SK-N-SH (cell line): ENCODE data around the gene JADE3. TPM values are rescaled to one million over a fixed set of nuclear protein-coding genes. Genes with fewer than 3 reads are reported as not detected.

Experiments
- CTCF ChIA-PET: fragments of 300-600, 350-600 bp; formaldehyde crosslinking; extraction: SDS; loops from one replicate; lab custom pipeline; 2021; lab: Yijun Ruan, JAX
- POLR2A ChIA-PET: fragments of 350-600 bp; sonication (Branson Sonifier 250); formaldehyde crosslinking; extraction: SDS; loops from one replicate; lab custom pipeline; 2020; ENCODE audit warnings: antibody characterized with exemption, inconsistent platforms; lab: Yijun Ruan, JAX
- DNase-seq: peaks from one replicate; pipeline ENCODE4 v3.0.0; 2012
- H2AFZ ChIP-seq: fragments of 200-600 bp; sonication (generic); 2 replicates; pipeline ENCODE4 v1.8.1; 2016; ENCODE audit warnings: antibody characterized with exemption, mild to moderate bottlenecking, low read depth
- H3F3A ChIP-seq: fragments of 200-600 bp; sonication (generic); replicated peaks from 2 replicates; pipeline ENCODE3; 2016; ENCODE audit warnings: antibody characterized with exemption, mild to moderate bottlenecking; ENCODE audit not compliant: insufficient read depth
- H3K27ac ChIP-seq, 2 experiments: fragments of 200-500 bp in 1 of 2; fragments of 200-600 bp in 1 of 2; sonication (Bioruptor generic) in 1 of 2; sonication (generic), shearing (Covaris generic) in 1 of 2; 2 replicates each; pipeline versions ENCODE4 v1.5.1 to v1.6.1; 2014 to 2016; ENCODE audit warnings: low read depth in 2 of 2, inconsistent platforms in 1 of 2, low read length in 1 of 2, mild to moderate bottlenecking in 1 of 2, mixed read lengths in 1 of 2
- H3K27me3 ChIP-seq: fragments of 200-600 bp; sonication (generic), shearing (Covaris generic); 2 replicates; pipeline ENCODE4 v1.6.1; 2016; ENCODE audit warnings: mixed run types; ENCODE audit not compliant: insufficient read depth
- H3K36me3 ChIP-seq, 2 experiments: fragments of 200-500 bp in 1 of 2; fragments of 200-600 bp in 1 of 2; sonication (Bioruptor generic) in 1 of 2; sonication (generic) in 1 of 2; replicated peaks in 1 of 2; 2 replicates each; pipeline versions ENCODE3 to v1.5.1; 2014 to 2016; ENCODE audit warnings: low read length in 1 of 2, mild to moderate bottlenecking in 1 of 2; ENCODE audit not compliant: insufficient read depth in 2 of 2, control insufficient read depth in 1 of 2
- H3K4me1 ChIP-seq, 2 experiments: fragments of 200-500 bp in 1 of 2; fragments of 200-600 bp in 1 of 2; sonication (Bioruptor generic) in 1 of 2; sonication (generic), shearing (Covaris generic) in 1 of 2; 2 replicates each; pipeline versions ENCODE4 v1.5.1 to v1.6.1; 2014 to 2016; ENCODE audit warnings: low read depth in 1 of 2, low read length in 1 of 2, mixed run types in 1 of 2; ENCODE audit not compliant: insufficient read depth in 2 of 2, control insufficient read depth in 1 of 2
- H3K4me2 ChIP-seq: fragments of 200-600 bp; sonication (generic), shearing (Covaris generic); 2 replicates; pipeline ENCODE4 v1.6.1; 2017; ENCODE audit warnings: mixed run types
- H3K4me3 ChIP-seq, 2 experiments: fragments of 200-500 bp in 1 of 2; fragments of 200-600 bp in 1 of 2; sonication (Bioruptor generic) in 1 of 2; sonication (generic), shearing (Covaris generic) in 1 of 2; 2 replicates each; pipeline versions ENCODE4 v1.5.1 to v1.8.1; 2014 to 2016; ENCODE audit warnings: low read depth in 2 of 2, inconsistent platforms in 1 of 2, low read length in 1 of 2, mild to moderate bottlenecking in 1 of 2, mixed read lengths in 1 of 2, moderate library complexity in 1 of 2
- H3K79me2 ChIP-seq: fragments of 200-600 bp; sonication (generic); 2 replicates; pipeline ENCODE4 v1.8.1; 2017; ENCODE audit warnings: mild to moderate bottlenecking; ENCODE audit not compliant: insufficient read depth
- H3K9ac ChIP-seq: fragments of 200-600 bp; sonication (generic); 2 replicates; pipeline ENCODE4 v1.6.1; 2017; ENCODE audit warnings: mixed run types
- H3K9me2 ChIP-seq: fragments of 200-600 bp; sonication (generic); 2 replicates; pipeline ENCODE4 v1.6.1; 2017; ENCODE audit warnings: mixed run types
- H3K9me3 ChIP-seq: fragments of 200-600 bp; sonication (generic); 2 replicates; pipeline ENCODE4 v1.6.1; 2017; ENCODE audit warnings: mixed run types, mild to moderate bottlenecking, moderate library complexity
- H4K20me1 ChIP-seq: fragments of 200-600 bp; sonication (generic); 2 replicates; pipeline ENCODE4 v1.6.1; 2017; ENCODE audit warnings: mild to moderate bottlenecking, mixed run types; ENCODE audit not compliant: insufficient read depth
- CTCF ChIP-seq: fragments of 200-600 bp; sonication (generic); IDR thresholded peaks from 2 replicates; pipeline ENCODE4 v1.6.1; 2017; ENCODE audit warnings: antibody characterized with exemption, mild to moderate bottlenecking, moderate library complexity
- ELF1 ChIP-seq: IDR thresholded peaks from 2 replicates; pipeline ENCODE4 v1.4.0; 2012
- EZH2phosphoT487 ChIP-seq: fragments of 200-600 bp; sonication (generic); IDR thresholded peaks from 2 replicates; pipeline ENCODE4 v1.6.1; 2017; ENCODE audit warnings: low read depth, mixed run types, mild to moderate bottlenecking, antibody characterized with exemption, moderate library complexity, borderline replicate concordance
- FOXJ3 ChIP-seq: sonication (generic); formaldehyde crosslinking; IDR thresholded peaks from 2 replicates; pipeline ENCODE4 v1.5.1; 2020; ENCODE audit warnings: mild to moderate bottlenecking, missing genetic modification reagents
- IRF3 ChIP-seq: fragments of 150-350 bp; IDR thresholded peaks from 2 replicates; pipeline ENCODE4 v1.6.1; 2016; ENCODE audit warnings: mild to moderate bottlenecking, low read depth, low read length
- JUND ChIP-seq: IDR thresholded peaks from 2 replicates; pipeline ENCODE4 v1.4.0; 2012
- NFIC ChIP-seq: IDR thresholded peaks from 2 replicates; pipeline ENCODE4 v1.4.0; 2012; ENCODE audit warnings: borderline replicate concordance
- RAD21 ChIP-seq: IDR thresholded peaks from 2 replicates; pipeline ENCODE4 v1.6.1; 2012; ENCODE audit warnings: mild to moderate bottlenecking, low read length
- RCOR1 ChIP-seq: fragments of 150-350 bp; IDR thresholded peaks from 2 replicates; pipeline ENCODE4 v1.6.1; 2017; ENCODE audit warnings: antibody characterized with exemption, low read length
- REST ChIP-seq: IDR thresholded peaks from 2 replicates; pipeline ENCODE4 v1.6.1; 2012; ENCODE audit warnings: mild to moderate bottlenecking, low read depth, low read length, moderate library complexity
- RFX5 ChIP-seq: IDR thresholded peaks from 2 replicates; pipeline ENCODE4 v1.6.1; 2012; ENCODE audit warnings: mild to moderate bottlenecking, improper control_type of control experiment, low read length
- SIN3A ChIP-seq: IDR thresholded peaks from 2 replicates; pipeline ENCODE4 v1.6.1; 2012; ENCODE audit warnings: low read depth, mild to moderate bottlenecking, low read length, moderate library complexity, borderline replicate concordance
- SMC3 ChIP-seq: IDR thresholded peaks from 2 replicates; pipeline ENCODE4 v1.6.1; 2012; ENCODE audit warnings: low read depth, low read length, improper control_type of control experiment
- USF1 ChIP-seq: IDR thresholded peaks from 2 replicates; pipeline ENCODE4 v1.4.0; 2012; ENCODE audit warnings: low read depth, borderline replicate concordance
- USF2 ChIP-seq: fragments of 150-350 bp; IDR thresholded peaks from 2 replicates; pipeline ENCODE4 v1.6.1; 2017; ENCODE audit warnings: antibody characterized with exemption, low read length, low read depth, borderline replicate concordance
- YY1 ChIP-seq: IDR thresholded peaks from 2 replicates; pipeline ENCODE4 v1.4.0; 2012; ENCODE audit warnings: low read depth, mild to moderate bottlenecking
- WGBS: methylation state at CpG from one replicate; pipeline ENCODE4 v1.1.6; 2017; ENCODE audit warnings: low lambda C conversion rate; 5-methylcytosine and 5-hydroxymethylcytosine counted together
- polyA plus RNA-seq, 3 experiments: library from polyadenylated mRNA; depleted of rRNA; stranded (reverse); fragments of >200 nt; gene quantifications; 2 replicates each; pipeline ENCODE4 v1.2.3, GENCODE V29; 2012

JADE3 gene
- polyA plus RNA-seq, 1 of the 3 experiments (the other 2 are of a cell fraction), result 3.0 TPM

- no peaks in the 10 kb centered on the region for H4K20me1 ChIP-seq
- WGBS, result 3% methylated on average over 14 of the region's 14 CpGs
- TF ChIP-seq SMC3, result no peak
- no peak for TF ChIP-seq RAD21
- no peak for TF ChIP-seq JUND
- no peak for TF ChIP-seq SIN3A
- no peak for TF ChIP-seq RFX5
- TF ChIP-seq EZH2phosphoT487, result no peak
- no peak for TF ChIP-seq YY1
- TF ChIP-seq FOXJ3 (CRISPR knock-in tag), result no peak
- TF ChIP-seq USF2, result no peak
- no peak for TF ChIP-seq RCOR1
- TF ChIP-seq IRF3, result no peak
- no peak for TF ChIP-seq REST
- TF ChIP-seq CTCF, result no peak
- TF ChIP-seq ELF1, result no peak
- no peak for TF ChIP-seq USF1
- no peak for TF ChIP-seq NFIC
- TF ChIP-seq, all 33 proteins: peak for 0
- Histone ChIP-seq H3K4me2 (peak overlapping the region; percentile 79), H2AFZ (no peak overlapping the region; the same call in 1 of the 2 replicates), H3K4me3 (peak overlapping the region; percentile 68 to 69), H3K27me3 (no peaks in the 10 kb centered on the region; the same call in 1 of the 2 replicates), H3K36me3 (no peaks in the 10 kb centered on the region), H3K27ac (peak overlapping the region in 1 of 2 experiments; percentile 55; a peak in 1 of 4 replicates), H3K9ac (peak overlapping the region; percentile 55; the same call in 1 of the 2 replicates), H3F3A (no peaks in the 10 kb centered on the region), H3K9me3 (no peaks in the 10 kb centered on the region), H3K4me1 (peaks cover 0 to 4% of the 10 kb centered on the region in 2 experiments; a peak in 1 of 4 replicates), H3K9me2 (no peaks in the 10 kb centered on the region), H3K79me2 (peaks cover 50% of the 10 kb centered on the region)
- peak; percentile 21 for DNase-seq
- CTCF ChIA-PET, result interaction anchor here (0.8 to 3.3 kb wide), 21 partner anchors 7 to 180 kb away, joined by 3 to 27 read pairs (median 4); no protein-coding TSS in a partner anchor
- POLR2A ChIA-PET, result no interaction called here
Observed at GRCh38 chrX:46913667-46914066, 1.4 kb downstream of the JADE3 start.
